GM21737 (cell line): ENCODE data around the gene SOS2.
"Not testable (repeated sequence)": the region's sequence is repeated elsewhere in the genome, so short reads cannot be mapped to it uniquely, and the experiment has no call there.

ENCODE experiments used
- ATAC-seq: cut with Tn5 transposase; IDR thresholded peaks from one replicate; pipeline ENCODE4 v1.9.1; 2021; ENCODE audit warnings: mild to moderate bottlenecking, moderate library complexity; ENCODE audit not compliant: unreplicated experiment

SOS2 gene

GRCh38 chr14:50228313-50228712, 3.1 kb downstream of the SOS2 start:
- no peak for ATAC-seq

- ATAC-seq: no peak
Measured at GRCh38 chr14:50225974-50226297, 5.4 kb downstream of the SOS2 start.

DNA sequence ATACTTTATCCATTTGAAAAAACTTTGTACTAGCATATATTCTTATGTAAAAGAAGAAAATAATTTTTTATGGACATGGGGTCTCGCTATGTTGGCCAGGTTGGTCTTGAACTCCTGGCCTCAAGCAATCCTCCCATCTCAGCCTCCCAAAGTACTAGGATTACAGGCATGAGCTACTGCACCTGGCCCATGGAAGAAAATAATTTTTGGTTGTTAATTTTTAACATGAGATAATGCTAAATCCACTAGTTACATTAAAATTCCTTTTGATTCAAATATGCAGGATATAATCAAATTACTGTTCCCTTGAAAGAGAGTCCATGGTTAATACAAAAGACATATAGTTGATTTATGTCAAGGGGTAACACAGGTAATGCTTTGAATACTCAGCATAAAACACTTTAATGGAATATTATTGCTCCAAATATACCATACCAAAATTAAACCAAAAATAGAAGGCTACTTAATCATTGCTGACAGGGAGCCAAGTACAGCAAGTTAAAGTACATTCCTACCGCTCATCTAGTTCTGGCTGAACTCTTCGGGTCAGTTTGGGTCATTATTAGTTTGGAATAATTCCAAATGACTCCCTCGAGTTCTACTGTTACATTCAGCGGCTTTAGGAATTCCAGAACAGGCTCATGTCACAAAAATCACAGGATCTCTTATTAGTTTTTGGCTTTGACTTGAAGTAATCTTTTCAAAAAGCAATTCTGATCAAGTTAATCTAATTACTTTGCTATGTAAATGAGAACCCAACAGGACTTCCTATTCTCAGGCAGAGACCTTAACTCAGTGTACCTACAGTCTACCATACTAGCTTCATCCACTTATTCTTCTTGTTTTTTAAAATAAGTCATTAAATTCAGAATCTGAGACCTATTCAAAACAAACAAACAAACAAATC, 6.1 kb downstream of the SOS2 start:
- ATAC-seq: no peak

GRCh38 chr14:50222055-50222613, 9.2 kb downstream of the SOS2 start:
- no peak for ATAC-seq

GRCh38 chr14:50218501-50218900, 12.9 kb downstream of the SOS2 start:
- no peak for ATAC-seq

DNA sequence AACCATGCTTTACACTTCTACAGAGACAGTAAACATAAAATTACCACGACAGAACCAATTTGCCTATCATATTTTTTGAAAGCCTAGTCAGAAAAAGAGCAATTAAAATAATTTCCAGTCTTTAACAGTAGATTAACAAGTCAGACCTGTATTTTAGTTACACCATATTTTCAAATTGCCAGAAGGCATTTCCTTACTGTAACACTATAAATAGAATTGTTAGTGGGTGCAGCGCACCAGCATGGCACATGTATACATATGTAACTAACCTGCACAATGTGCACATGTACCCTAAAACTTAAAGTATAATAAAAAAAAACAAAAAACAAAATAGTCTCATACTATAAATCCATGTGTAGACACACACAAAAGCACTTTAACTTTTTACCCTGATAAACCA, 16.0 kb downstream of the SOS2 start:
- ATAC-seq: no peak

DNA sequence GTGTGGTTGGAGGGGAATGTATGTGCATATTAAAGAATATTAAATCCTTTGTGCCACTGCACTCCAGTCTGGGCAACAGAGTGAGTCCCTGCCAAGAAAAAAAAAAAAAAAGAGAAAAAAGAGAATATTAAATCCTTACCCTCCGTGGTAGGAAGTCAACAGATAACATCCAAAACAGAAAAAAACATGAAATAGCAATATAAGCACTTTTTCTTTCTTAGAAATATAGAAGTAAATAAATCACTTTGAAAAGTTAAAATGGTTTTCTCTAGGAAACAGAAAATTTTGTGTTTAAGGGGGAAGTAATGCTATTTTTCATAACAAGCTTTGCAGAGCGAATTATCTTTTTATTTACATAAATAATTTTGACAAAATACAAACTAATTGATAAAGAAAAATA, 17.6 kb downstream of the SOS2 start:
- ATAC-seq: no peak

- ATAC-seq: no peak
Measured at GRCh38 chr14:50212726-50213125, 18.7 kb downstream of the SOS2 start.

DNA sequence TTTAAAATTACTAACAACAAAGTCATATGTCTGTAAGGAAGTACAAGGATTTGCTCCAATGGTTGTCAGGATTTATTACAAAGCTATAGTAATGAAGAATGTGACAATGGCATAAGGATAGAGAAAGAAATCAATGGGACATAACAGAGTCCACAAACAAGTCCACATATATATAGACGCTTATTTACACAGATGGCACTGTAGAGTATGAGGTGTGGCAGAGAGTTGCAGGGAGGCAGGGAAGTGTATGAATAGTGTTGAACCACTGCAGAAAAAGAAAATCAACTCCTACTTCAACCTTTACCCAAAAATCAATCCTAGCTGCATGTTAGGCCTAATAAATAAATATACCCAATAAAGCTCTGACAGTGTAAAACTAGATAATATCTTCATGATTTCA, 21.3 kb downstream of the SOS2 start:
- ATAC-seq: no peak

- ATAC-seq: no peak
Measured at GRCh38 chr14:50198499-50198898, 32.9 kb downstream of the SOS2 start.

DNA sequence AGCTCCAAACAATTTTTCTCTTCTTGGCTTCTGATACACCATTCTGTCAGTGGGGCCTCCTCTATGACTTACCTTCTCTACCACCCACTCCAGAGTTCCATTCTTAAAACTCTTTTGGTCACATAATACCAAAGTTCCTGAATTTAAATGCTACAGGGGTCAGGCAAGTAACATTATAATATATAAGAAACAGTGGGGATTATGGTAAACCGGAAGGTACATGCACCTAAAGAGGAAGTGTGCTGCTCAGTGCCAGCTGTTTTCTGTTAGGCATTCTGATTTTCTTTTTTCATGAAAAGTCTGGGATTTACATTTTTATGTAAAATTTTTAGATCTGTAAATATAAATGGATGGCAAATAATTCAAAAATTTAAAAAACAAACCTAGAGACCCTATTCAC, 39.9 kb downstream of the SOS2 start:
- ATAC-seq: no peak

DNA sequence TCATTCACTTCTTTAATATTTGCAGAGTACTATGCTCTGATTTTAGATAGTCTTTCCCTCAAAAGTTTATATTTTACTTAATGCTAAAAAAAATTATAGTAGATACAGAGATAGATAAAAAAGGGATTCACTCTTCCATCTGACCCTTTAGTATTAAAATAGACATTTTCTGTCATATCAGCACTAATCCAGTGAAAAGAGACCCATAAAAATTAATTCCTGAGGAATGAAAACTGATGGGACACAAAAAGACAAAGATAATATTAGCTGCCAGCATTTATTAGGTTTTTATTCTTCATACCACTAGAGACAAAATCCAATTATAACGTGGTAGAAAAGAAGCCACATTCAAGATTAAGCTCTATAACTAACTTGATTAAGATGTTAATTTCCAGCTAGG, 45.3 kb downstream of the SOS2 start:
- no peak for ATAC-seq

- no peak for ATAC-seq
Measured at GRCh38 chr14:50173891-50174290, 57.5 kb downstream of the SOS2 start.

DNA sequence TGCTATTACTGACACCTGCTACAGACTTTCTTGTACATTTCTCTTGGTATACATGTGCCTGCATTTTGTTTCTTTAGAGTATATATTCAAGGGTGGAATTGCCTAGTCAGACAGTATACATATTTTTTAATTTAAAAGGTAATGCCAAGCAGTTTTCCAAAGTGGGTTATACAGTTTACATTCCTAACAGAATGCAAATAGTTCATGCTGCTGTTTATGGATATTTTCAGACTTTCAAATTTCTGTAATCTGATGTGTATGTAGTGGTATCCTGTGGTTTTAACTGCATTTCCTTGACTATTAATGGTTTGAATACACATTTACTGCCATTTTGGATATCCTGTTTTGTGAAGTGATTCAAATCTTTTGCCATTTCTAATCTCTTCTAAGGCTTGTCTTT, 59.5 kb downstream of the SOS2 start:
- ATAC-seq: no peak

DNA sequence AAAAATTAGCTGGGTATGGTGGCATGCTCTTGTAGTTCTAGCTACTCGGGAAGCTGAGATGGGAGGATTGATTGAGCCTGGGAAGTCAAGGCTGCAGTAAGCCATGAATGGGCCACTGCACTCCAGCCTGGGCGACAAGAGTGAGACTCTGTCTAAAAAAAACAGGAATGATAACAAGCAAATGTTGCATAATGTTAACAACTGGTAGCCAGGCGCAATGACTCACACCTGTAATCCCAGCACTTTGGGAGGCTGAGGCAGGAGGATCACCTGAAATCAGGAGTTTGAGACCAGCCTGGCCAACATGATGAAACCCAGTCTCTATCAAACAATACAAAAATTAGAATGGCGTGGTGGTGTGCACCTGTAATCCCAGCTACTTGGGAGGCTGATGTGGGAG, 64.0 kb downstream of the SOS2 start:
- ATAC-seq: not testable (repeated sequence)

GRCh38 chr14:50156111-50156510, 75.3 kb downstream of the SOS2 start:
- no peak for ATAC-seq

DNA sequence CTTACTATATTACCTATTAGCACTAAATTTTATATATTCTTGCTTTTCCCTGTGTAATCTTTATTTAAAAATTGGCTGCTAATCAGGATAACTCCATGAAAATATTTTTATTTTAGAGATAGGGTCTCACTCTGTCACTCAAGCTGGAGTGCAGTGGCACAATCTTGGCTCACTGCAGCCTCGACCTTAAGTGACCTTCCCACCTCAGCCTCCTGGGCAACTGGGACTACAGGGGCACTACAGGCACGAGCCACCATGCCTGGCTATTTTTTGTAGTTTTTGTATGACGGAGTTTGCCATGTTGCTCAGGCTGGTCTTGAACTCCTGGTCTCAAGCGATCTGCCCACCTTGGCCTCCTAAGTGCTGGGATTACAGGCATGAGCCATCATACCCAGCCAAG, 82.6 kb downstream of the SOS2 start:
- no peak for ATAC-seq

DNA sequence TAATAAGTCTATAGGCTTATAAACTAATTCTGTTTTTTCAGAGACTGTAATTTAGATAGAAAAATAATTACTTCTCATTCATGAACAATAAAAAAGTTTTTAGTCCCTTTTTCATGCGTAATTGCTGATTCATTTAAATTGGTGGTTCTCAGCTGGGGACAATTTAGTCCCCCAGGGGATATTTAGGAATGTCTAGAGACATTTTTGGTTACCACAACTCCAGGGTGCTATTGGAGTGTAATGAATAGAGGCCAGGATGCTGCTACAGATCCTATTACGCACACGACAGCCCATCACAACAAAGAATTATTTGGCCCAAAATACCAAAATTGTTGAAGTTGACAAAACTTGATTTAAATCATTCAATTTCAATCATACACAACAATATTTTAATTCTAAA, 92.2 kb downstream of the SOS2 start:
- ATAC-seq: no peak

DNA sequence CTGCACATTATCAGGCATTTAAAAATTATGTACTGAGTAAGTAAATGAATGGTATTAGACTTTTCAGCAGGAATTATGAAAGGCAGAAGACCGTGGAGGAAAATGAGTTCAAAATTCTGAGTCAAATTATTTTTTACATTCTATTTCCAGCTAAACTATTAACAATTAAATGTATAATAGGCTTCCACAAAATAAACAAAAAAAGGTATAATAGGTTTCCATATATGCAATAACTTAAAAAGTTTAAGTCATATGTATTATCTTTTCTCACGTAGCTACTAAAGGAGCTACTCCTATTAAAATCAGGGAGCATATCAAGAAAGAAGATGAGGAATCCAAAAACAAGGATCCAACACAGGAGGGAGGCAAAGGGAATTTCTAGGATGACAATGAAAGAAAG, 103.6 kb downstream of the SOS2 start:
- no peak for ATAC-seq

DNA sequence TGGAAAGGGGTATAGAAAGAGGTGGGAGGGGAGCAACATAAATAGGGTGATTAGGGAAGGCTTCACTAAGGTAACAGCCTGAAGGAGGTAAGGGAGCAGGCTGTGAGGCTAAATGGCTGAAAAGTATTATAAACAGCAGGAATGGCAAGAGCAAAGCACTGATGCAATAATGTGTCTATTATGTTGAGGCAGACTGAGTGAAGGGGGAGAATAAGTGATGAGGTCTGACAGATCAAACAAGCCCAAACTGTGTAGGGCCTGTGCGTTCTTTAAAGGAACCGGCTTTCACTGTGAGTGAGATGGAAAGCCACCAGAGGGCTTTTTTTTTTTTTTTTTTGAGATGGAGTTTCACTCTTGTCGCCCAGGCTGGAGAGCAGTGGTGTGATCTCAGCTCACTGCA, 108.3 kb downstream of the SOS2 start:
- no peak for ATAC-seq

- ATAC-seq: no peak
Measured at GRCh38 chr14:50122291-50122690, 109.1 kb downstream of the SOS2 start.

GRCh38 chr14:50121486-50121885, 109.9 kb downstream of the SOS2 start:
- ATAC-seq: no peak

DNA sequence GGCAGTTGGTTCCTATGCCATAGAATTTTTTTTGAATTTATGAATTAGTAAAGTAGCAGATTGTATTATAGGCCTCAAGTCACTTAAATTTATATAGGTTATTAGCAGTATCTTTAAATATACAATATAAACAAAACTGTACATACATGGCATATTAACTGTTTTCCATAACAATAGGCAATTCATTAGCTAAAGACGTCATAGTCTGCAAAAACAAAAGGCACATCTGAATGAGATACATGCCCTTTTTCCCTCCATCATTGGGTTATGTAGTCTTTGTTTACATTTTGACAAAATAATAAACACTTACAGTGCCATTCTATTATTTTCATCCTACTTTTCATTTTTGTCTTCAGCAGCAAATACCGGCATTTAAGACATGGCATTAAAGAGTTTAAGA, 113.9 kb downstream of the SOS2 start:
- ATAC-seq: no peak
